T-helper 1 cell treated with Interleukin-12 subunit alpha and Interleukin-12 subunit beta and Interleukin-4 antibody, amounts not matched to agents 30 μg/mL and 1 μg/mL, for 36 hours (primary cell): ENCODE results near the gene PAQR6.
A peak's percentile ranks its signal among the peaks of the same experiment; 100 is the strongest.

Experiments
- H3K27ac Mint-ChIP-seq: one replicate; pipeline ENCODE4 v1.8.0; 2021; ENCODE audit warnings: mild to moderate bottlenecking, mixed read lengths
- H3K27me3 Mint-ChIP-seq: one replicate; pipeline ENCODE4 v1.8.0; 2021; ENCODE audit warnings: low read depth, mixed read lengths
- H3K36me3 Mint-ChIP-seq: one replicate; pipeline ENCODE4 v1.8.0; 2021; ENCODE audit warnings: low read depth, mixed read lengths
- H3K4me1 Mint-ChIP-seq: one replicate; pipeline ENCODE4 v1.8.0; 2021; ENCODE audit warnings: low read depth, mixed read lengths
- H3K4me3 Mint-ChIP-seq: one replicate; pipeline ENCODE4 v1.8.0; 2021; ENCODE audit warnings: mild to moderate bottlenecking, moderate library complexity, mixed read lengths
- H3K9me3 Mint-ChIP-seq: one replicate; pipeline ENCODE4 v1.8.0; 2021; ENCODE audit warnings: mixed read lengths

PAQR6 gene

GRCh38 chr1:156281281-156281680, 33.4 kb upstream of the PAQR6 start:
- peaks cover 26% of the 10 kb centered on the region for H3K4me1 Mint-ChIP-seq
- H3K36me3 Mint-ChIP-seq, result peaks cover 19% of the 10 kb centered on the region
- no peaks in the 10 kb centered on the region for H3K9me3 Mint-ChIP-seq
- no peaks in the 10 kb centered on the region for H3K27me3 Mint-ChIP-seq
- peak overlapping the region; percentile 94 for H3K27ac Mint-ChIP-seq
- H3K4me3 Mint-ChIP-seq, result peak overlapping the region; percentile 93

GRCh38 chr1:156279837-156280236, 32.0 kb upstream of the PAQR6 start:
- no peaks in the 10 kb centered on the region for H3K27me3 Mint-ChIP-seq
- peaks cover 28% of the 10 kb centered on the region for H3K36me3 Mint-ChIP-seq
- H3K4me1 Mint-ChIP-seq, result peaks cover 26% of the 10 kb centered on the region
- peak overlapping the region; percentile 3 for H3K4me3 Mint-ChIP-seq
- H3K27ac Mint-ChIP-seq, result no peak overlapping the region
- no peaks in the 10 kb centered on the region for H3K9me3 Mint-ChIP-seq

GRCh38 chr1:156276966-156277381, 29.1 kb upstream of the PAQR6 start:
- H3K36me3 Mint-ChIP-seq, result peaks cover 45% of the 10 kb centered on the region
- H3K27ac Mint-ChIP-seq, result no peak overlapping the region
- H3K4me1 Mint-ChIP-seq, result peaks cover 19% of the 10 kb centered on the region
- H3K9me3 Mint-ChIP-seq, result no peaks in the 10 kb centered on the region
- no peak overlapping the region for H3K4me3 Mint-ChIP-seq
- no peaks in the 10 kb centered on the region for H3K27me3 Mint-ChIP-seq

- Mint-ChIP-seq H3K27me3 (no peaks in the 10 kb centered on the region), H3K4me1 (peaks cover 16% of the 10 kb centered on the region), H3K27ac (no peak overlapping the region), H3K36me3 (peaks cover 48% of the 10 kb centered on the region), H3K9me3 (no peaks in the 10 kb centered on the region), H3K4me3 (no peak overlapping the region)
Measured at GRCh38 chr1:156276532-156276931, 28.7 kb upstream of the PAQR6 start.

GRCh38 chr1:156270314-156270713, 22.5 kb upstream of the PAQR6 start:
- Mint-ChIP-seq H3K4me3 (no peak overlapping the region), H3K36me3 (peaks cover 62% of the 10 kb centered on the region), H3K27ac (no peak overlapping the region), H3K27me3 (no peaks in the 10 kb centered on the region), H3K4me1 (no peaks in the 10 kb centered on the region), H3K9me3 (no peaks in the 10 kb centered on the region)

- Mint-ChIP-seq H3K27ac (no peak overlapping the region), H3K4me1 (no peaks in the 10 kb centered on the region), H3K27me3 (no peaks in the 10 kb centered on the region), H3K9me3 (no peaks in the 10 kb centered on the region), H3K36me3 (peaks cover 59% of the 10 kb centered on the region), H3K4me3 (no peak overlapping the region)
Measured at GRCh38 chr1:156268336-156268735, 20.5 kb upstream of the PAQR6 start.

GRCh38 chr1:156266051-156266450, 18.2 kb upstream of the PAQR6 start:
- no peak overlapping the region for H3K27ac Mint-ChIP-seq
- H3K4me3 Mint-ChIP-seq, result no peak overlapping the region
- peaks cover 2% of the 10 kb centered on the region for H3K4me1 Mint-ChIP-seq
- H3K27me3 Mint-ChIP-seq, result no peaks in the 10 kb centered on the region
- H3K36me3 Mint-ChIP-seq, result peaks cover 58% of the 10 kb centered on the region
- H3K9me3 Mint-ChIP-seq, result no peaks in the 10 kb centered on the region

GRCh38 chr1:156263288-156263655, 15.4 kb upstream of the PAQR6 start:
- Mint-ChIP-seq H3K27me3 (no peaks in the 10 kb centered on the region), H3K36me3 (peaks cover 65% of the 10 kb centered on the region), H3K9me3 (no peaks in the 10 kb centered on the region), H3K4me3 (no peak overlapping the region), H3K27ac (no peak overlapping the region), H3K4me1 (peaks cover 2% of the 10 kb centered on the region)

- peaks cover 3% of the 10 kb centered on the region for H3K4me1 Mint-ChIP-seq
- H3K27ac Mint-ChIP-seq, result no peak overlapping the region
- H3K27me3 Mint-ChIP-seq, result no peaks in the 10 kb centered on the region
- no peak overlapping the region for H3K4me3 Mint-ChIP-seq
- H3K36me3 Mint-ChIP-seq, result peaks cover 67% of the 10 kb centered on the region
- H3K9me3 Mint-ChIP-seq, result no peaks in the 10 kb centered on the region
Measured at GRCh38 chr1:156262461-156263287, 14.8 kb upstream of the PAQR6 start.

- H3K4me3 Mint-ChIP-seq, result no peak overlapping the region
- H3K9me3 Mint-ChIP-seq, result no peaks in the 10 kb centered on the region
- H3K27me3 Mint-ChIP-seq, result no peaks in the 10 kb centered on the region
- H3K36me3 Mint-ChIP-seq, result peaks cover 59% of the 10 kb centered on the region
- peaks cover 9% of the 10 kb centered on the region for H3K4me1 Mint-ChIP-seq
- H3K27ac Mint-ChIP-seq, result no peak overlapping the region
Measured at GRCh38 chr1:156260896-156261295, 13.0 kb upstream of the PAQR6 start.

GRCh38 chr1:156259805-156260204, 11.9 kb upstream of the PAQR6 start:
- no peak overlapping the region for H3K27ac Mint-ChIP-seq
- H3K36me3 Mint-ChIP-seq, result peaks cover 51% of the 10 kb centered on the region

GRCh38 chr1:156258859-156259258, 11.0 kb upstream of the PAQR6 start:
- no peaks in the 10 kb centered on the region for H3K9me3 Mint-ChIP-seq
- H3K4me3 Mint-ChIP-seq, result no peak overlapping the region
- peaks cover 51% of the 10 kb centered on the region for H3K36me3 Mint-ChIP-seq
- no peaks in the 10 kb centered on the region for H3K27me3 Mint-ChIP-seq
- H3K4me1 Mint-ChIP-seq, result peaks cover 9% of the 10 kb centered on the region
- no peak overlapping the region for H3K27ac Mint-ChIP-seq

More at GRCh38 chr1:156259805-156260204, 11.9 kb upstream of the PAQR6 start:
- H3K9me3 Mint-ChIP-seq, result no peaks in the 10 kb centered on the region
- no peaks in the 10 kb centered on the region for H3K27me3 Mint-ChIP-seq
- H3K4me1 Mint-ChIP-seq, result peaks cover 9% of the 10 kb centered on the region
- no peak overlapping the region for H3K4me3 Mint-ChIP-seq

GRCh38 chr1:156257711-156258110, 9.9 kb upstream of the PAQR6 start:
- Mint-ChIP-seq H3K27me3 (no peaks in the 10 kb centered on the region), H3K4me1 (peaks cover 7% of the 10 kb centered on the region), H3K27ac (peak overlapping the region; percentile 75), H3K4me3 (no peak overlapping the region), H3K36me3 (peaks cover 50% of the 10 kb centered on the region), H3K9me3 (no peaks in the 10 kb centered on the region)

GRCh38 chr1:156253634-156254033, 5.8 kb upstream of the PAQR6 start:
- no peak overlapping the region for H3K4me3 Mint-ChIP-seq
- H3K36me3 Mint-ChIP-seq, result peaks cover 38% of the 10 kb centered on the region
- no peak overlapping the region for H3K27ac Mint-ChIP-seq
- no peaks in the 10 kb centered on the region for H3K9me3 Mint-ChIP-seq
- peaks cover 7% of the 10 kb centered on the region for H3K4me1 Mint-ChIP-seq
- H3K27me3 Mint-ChIP-seq, result no peaks in the 10 kb centered on the region

- no peaks in the 10 kb centered on the region for H3K27me3 Mint-ChIP-seq
- H3K4me3 Mint-ChIP-seq, result no peak overlapping the region
- H3K27ac Mint-ChIP-seq, result no peak overlapping the region
- no peaks in the 10 kb centered on the region for H3K4me1 Mint-ChIP-seq
- H3K36me3 Mint-ChIP-seq, result peaks cover 25% of the 10 kb centered on the region
- H3K9me3 Mint-ChIP-seq, result no peaks in the 10 kb centered on the region
Measured at GRCh38 chr1:156251527-156251926, 3.7 kb upstream of the PAQR6 start.
